Brain microvascular endothelial cell (primary cell): ENCODE results near the gene SMARCC1.

Source experiments
- DNase-seq: peaks from one replicate; pipeline ENCODE4 v3.0.0-alpha.2; 2020
- H3K27ac ChIP-seq: fragments of 250-450 bp; sonication (Bioruptor Pico); 2 replicates; pipeline ENCODE4 v1.5.1; 2020; ENCODE audit warnings: mild to moderate bottlenecking, moderate library complexity
- H3K27me3 ChIP-seq: fragments of 250-450 bp; sonication (Bioruptor Pico); replicated peaks from 2 replicates; pipeline ENCODE4 v1.5.1; 2020; ENCODE audit warnings: mild to moderate bottlenecking
- H3K36me3 ChIP-seq: fragments of 250-450 bp; sonication (Bioruptor Pico); replicated peaks from 2 replicates; pipeline ENCODE4 v1.5.1; 2020; ENCODE audit warnings: mild to moderate bottlenecking
- H3K4me3 ChIP-seq: 2 replicates; pipeline ENCODE4 v1.5.1; 2011; ENCODE audit warnings: low read depth, mild to moderate bottlenecking, control low read depth, low read length, moderate library complexity
- CTCF ChIP-seq: IDR thresholded peaks from 2 replicates; pipeline ENCODE4 v1.5.1; 2011; ENCODE audit warnings: low read depth, mild to moderate bottlenecking, moderate library complexity, low read length, control low read depth, inconsistent platforms; ENCODE audit errors: missing control alignments
- in situ Hi-C: cut with HindIII; loops from 2 replicates; pipeline ENCODE4 v1.10.0; 2017; ENCODE audit warnings: low sequenced_read_pairs, low pct_ligation_motif_present

The SMARCC1 gene

GRCh38 chr3:47613722-47614121 is 168.0 kb downstream of the SMARCC1 start:
- no peak for TF ChIP-seq CTCF
- in situ Hi-C loops: no loop called here
- no peaks in the 10 kb centered on the region for H3K27me3 ChIP-seq
- H3K27ac ChIP-seq: no peak overlapping the region
- DNase-seq: peak; percentile 17
- no peak overlapping the region for H3K4me3 ChIP-seq
- peaks cover 19% of the 10 kb centered on the region for H3K36me3 ChIP-seq

- no peak for TF ChIP-seq CTCF
- peaks cover 19% of the 10 kb centered on the region for H3K36me3 ChIP-seq
- in situ Hi-C loops: no loop called here
- no peak for DNase-seq
- H3K27me3 ChIP-seq: no peaks in the 10 kb centered on the region
- H3K4me3 ChIP-seq: no peak overlapping the region
- no peak overlapping the region for H3K27ac ChIP-seq
These were observed 168.8 kb downstream of the SMARCC1 start for GRCh38 chr3:47612879-47613278.

- H3K36me3 ChIP-seq: peaks cover 24% of the 10 kb centered on the region
- no peaks in the 10 kb centered on the region for H3K27me3 ChIP-seq
- no peak overlapping the region for H3K4me3 ChIP-seq
- DNase-seq: peak; percentile 68
- no peak for TF ChIP-seq CTCF
- H3K27ac ChIP-seq: peak overlapping the region; percentile 30
- in situ Hi-C loops: no loop called here
These were observed 169.5 kb downstream of the SMARCC1 start for GRCh38 chr3:47612178-47612577.

- TF ChIP-seq CTCF: no peak
- Histone ChIP-seq H3K36me3 (peaks cover 23% of the 10 kb centered on the region), H3K4me3 (no peak overlapping the region), H3K27me3 (no peaks in the 10 kb centered on the region), H3K27ac (peak overlapping the region; percentile 30)
- in situ Hi-C loops: no loop called here
- DNase-seq: peak; percentile 14
These were observed 170.1 kb downstream of the SMARCC1 start for GRCh38 chr3:47611576-47611975.

GRCh38 chr3:47610583-47610982 is 171.1 kb downstream of the SMARCC1 start:
- peaks cover 28% of the 10 kb centered on the region for H3K36me3 ChIP-seq
- in situ Hi-C loops: no loop called here
- H3K27ac ChIP-seq: no peak overlapping the region
- TF ChIP-seq CTCF: no peak
- no peak overlapping the region for H3K4me3 ChIP-seq
- H3K27me3 ChIP-seq: no peaks in the 10 kb centered on the region
- no peak for DNase-seq

GRCh38 chr3:47607335-47607734 is 174.4 kb downstream of the SMARCC1 start:
- DNase-seq: no peak
- no peak for TF ChIP-seq CTCF
- H3K4me3 ChIP-seq: no peak overlapping the region
- no peak overlapping the region for H3K27ac ChIP-seq
- in situ Hi-C loops: no loop called here
- no peaks in the 10 kb centered on the region for H3K27me3 ChIP-seq
- peaks cover 28% of the 10 kb centered on the region for H3K36me3 ChIP-seq
